ENCODE data around the gene RRP8. TPM values are rescaled to one million over a fixed set of nuclear protein-coding genes. Genes with fewer than 3 reads are reported as not detected.

RRP8 gene
- polyA plus RNA-seq, 1 donor from 2014 or later, result 23.4 TPM

GRCh38 chr11:6548121-6548520 is 55.3 kb downstream of the RRP8 start:
- Histone ChIP-seq H4K20me1 (ENCODE audit: insufficient read depth) (no peaks in the 10 kb centered on the region), H3K9ac (ENCODE audit: low read length) (no peak overlapping the region), H3K9me3 (ENCODE audit: low read length) (no peaks in the 10 kb centered on the region), H3K4me3 (ENCODE audit: low read length) (no peak overlapping the region), H3K36me3 (ENCODE audit: insufficient read depth, low read length) (no peaks in the 10 kb centered on the region), H3K27ac (ENCODE audit: low read length) (no peak overlapping the region), H3K27me3 (ENCODE audit: insufficient read depth, low read depth, low read length) (no peaks in the 10 kb centered on the region), H2AFZ (ENCODE audit: low read depth, low read length) (no peak overlapping the region), H3K79me2 (replicated peaks; ENCODE audit: insufficient read depth, low read length) (no peaks in the 10 kb centered on the region), H3K9me2 (ENCODE audit: insufficient read depth, low read length) (no peaks in the 10 kb centered on the region), H3K4me2 (ENCODE audit: low read length) (no peak overlapping the region), H3F3A (ENCODE audit: insufficient read depth, low read length, poor library complexity, severe bottlenecking) (no peaks in the 10 kb centered on the region)
- TF ChIP-seq CTCF (IDR thresholded peaks at IDR 0.05; ENCODE audit: poor library complexity, severe bottlenecking) (no peak), TAF1 (IDR thresholded peaks at IDR 0.05; ENCODE audit: low read depth) (no peak), MXI1 (conservative IDR thresholded peaks at IDR 0.05; ENCODE audit: poor library complexity, severe bottlenecking) (no peak), REST (IDR thresholded peaks at IDR 0.05; ENCODE audit: borderline replicate concordance) (no peak), RAD21 (conservative IDR thresholded peaks at IDR 0.05) (no peak), POLR2AphosphoS5 (IDR thresholded peaks at IDR 0.05) (no peak), EZH2 (IDR thresholded peaks at IDR 0.05; ENCODE audit: borderline replicate concordance, insufficient read depth, low read length, poor library complexity, severe bottlenecking) (no peak), EP300 (conservative IDR thresholded peaks at IDR 0.05; ENCODE audit: poor library complexity, severe bottlenecking) (no peak), SMC3 (conservative IDR thresholded peaks at IDR 0.05; ENCODE audit: poor library complexity) (no peak)

GRCh38 chr11:6547177-6547576 is 56.2 kb downstream of the RRP8 start:
- TF ChIP-seq MXI1 (conservative IDR thresholded peaks at IDR 0.05; ENCODE audit: poor library complexity, severe bottlenecking), result no peak
- TF ChIP-seq SMC3 (conservative IDR thresholded peaks at IDR 0.05; ENCODE audit: poor library complexity), result no peak
- no peaks in the 10 kb centered on the region for H3K9me3 ChIP-seq (ENCODE audit: low read length)
- no peaks in the 10 kb centered on the region for H4K20me1 ChIP-seq (ENCODE audit: insufficient read depth)
- H2AFZ ChIP-seq (ENCODE audit: low read depth, low read length), result no peak overlapping the region
- H3K9ac ChIP-seq (ENCODE audit: low read length), result no peak overlapping the region
- H3K4me2 ChIP-seq (ENCODE audit: low read length), result no peak overlapping the region
- H3F3A ChIP-seq (ENCODE audit: insufficient read depth, low read length, poor library complexity, severe bottlenecking), result no peaks in the 10 kb centered on the region
- no peaks in the 10 kb centered on the region for H3K9me2 ChIP-seq (ENCODE audit: insufficient read depth, low read length)
- H3K4me3 ChIP-seq (ENCODE audit: low read length), result no peak overlapping the region
- no peaks in the 10 kb centered on the region for H3K27me3 ChIP-seq (ENCODE audit: insufficient read depth, low read depth, low read length)
- no peaks in the 10 kb centered on the region for H3K79me2 ChIP-seq (replicated peaks; ENCODE audit: insufficient read depth, low read length)
- no peaks in the 10 kb centered on the region for H3K36me3 ChIP-seq (ENCODE audit: insufficient read depth, low read length)
- H3K27ac ChIP-seq (ENCODE audit: low read length), result no peak overlapping the region

GRCh38 chr11:6546735-6547134 is 56.7 kb downstream of the RRP8 start:
- H3K36me3 ChIP-seq (ENCODE audit: insufficient read depth, low read length), result no peaks in the 10 kb centered on the region
- TF ChIP-seq POLR2AphosphoS5 (IDR thresholded peaks at IDR 0.05), result no peak
- no peak for TF ChIP-seq REST (IDR thresholded peaks at IDR 0.05; ENCODE audit: borderline replicate concordance)
- no peak overlapping the region for H3K4me3 ChIP-seq (ENCODE audit: low read length)
- H3K9ac ChIP-seq (ENCODE audit: low read length), result no peak overlapping the region
- H3F3A ChIP-seq (ENCODE audit: insufficient read depth, low read length, poor library complexity, severe bottlenecking), result no peaks in the 10 kb centered on the region
- H3K4me2 ChIP-seq (ENCODE audit: low read length), result no peak overlapping the region
- H3K9me2 ChIP-seq (ENCODE audit: insufficient read depth, low read length), result no peaks in the 10 kb centered on the region
- no peaks in the 10 kb centered on the region for H3K9me3 ChIP-seq (ENCODE audit: low read length)
- no peaks in the 10 kb centered on the region for H3K27me3 ChIP-seq (ENCODE audit: insufficient read depth, low read depth, low read length)
- no peak overlapping the region for H2AFZ ChIP-seq (ENCODE audit: low read depth, low read length)
- H3K79me2 ChIP-seq (replicated peaks; ENCODE audit: insufficient read depth, low read length), result no peaks in the 10 kb centered on the region
- H4K20me1 ChIP-seq (ENCODE audit: insufficient read depth), result no peaks in the 10 kb centered on the region
- H3K27ac ChIP-seq (ENCODE audit: low read length), result no peak overlapping the region

All from neural cell (in vitro differentiated cells).